ENCODE measurements around the gene FXR2. TPM values are rescaled to one million over a fixed set of nuclear protein-coding genes. Genes with fewer than 3 reads are reported as not detected.

FXR2 gene
- total and polyA plus RNA-seq, 9 of the 15 experiments (the other 6 are each of a cell fraction or from before 2014, with no cell fraction given) = 2.0 to 49.3 (median 24.5) TPM

DNA sequence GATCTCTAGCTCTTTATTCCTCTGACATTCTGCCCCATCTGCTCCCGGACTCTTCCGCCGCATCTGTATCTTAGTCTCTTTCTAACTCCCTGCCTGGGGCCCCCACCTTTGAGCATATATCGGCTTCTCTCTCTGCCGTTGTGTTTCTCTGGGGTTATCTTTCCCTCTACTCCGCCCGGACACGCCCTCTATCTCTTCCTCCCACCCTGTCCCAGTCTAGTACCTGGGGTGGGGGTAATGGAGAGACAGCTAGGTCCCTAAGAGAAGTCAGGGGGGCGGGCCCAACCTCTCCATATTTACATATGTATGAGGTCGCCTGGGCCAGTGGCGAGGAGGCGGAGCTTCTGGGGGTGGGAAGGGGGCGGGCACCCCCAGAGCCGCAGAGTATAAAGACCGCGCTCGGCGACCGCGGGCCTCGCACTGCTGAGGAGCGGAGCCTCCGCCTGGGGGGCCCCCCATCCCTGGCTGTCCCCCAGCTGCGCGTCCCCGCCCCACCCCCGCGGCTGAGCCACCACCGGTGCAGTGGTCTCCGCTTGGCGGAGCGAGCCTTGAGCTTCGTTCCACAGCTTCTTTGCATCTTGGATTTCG lies 35.9 kb upstream of the FXR2 start, which contains the start of gene ATP1B2 (continued):
- no peak for TF ChIP-seq ELF2 (CRISPR knock-in tag; IDR thresholded peaks at IDR 0.05)
- peak; percentile 71 for TF ChIP-seq ARID1B (IDR thresholded peaks at IDR 0.05)
- TF ChIP-seq SP1 (CRISPR knock-in tag; IDR thresholded peaks at IDR 0.05) = peak; percentile 44; the same call in 1 of the 2 replicates
- no peak for TF ChIP-seq NFE2L1 (tag; IDR thresholded peaks at IDR 0.05; ENCODE audit: borderline replicate concordance, low read depth)
- TF ChIP-seq IRF2 (CRISPR knock-in tag; IDR thresholded peaks at IDR 0.05) = no peak
- no peak for TF ChIP-seq BACH1 (tag; IDR thresholded peaks at IDR 0.05)
- peak; percentile 8; the same call in 1 of the 2 replicates for TF ChIP-seq CTBP1 (IDR thresholded peaks at IDR 0.05; ENCODE audit: borderline replicate concordance)
- TF ChIP-seq POLR2G (IDR thresholded peaks at IDR 0.05; ENCODE audit: low read depth, low read length) = peak; percentile 88
- TF ChIP-seq EP400 (IDR thresholded peaks at IDR 0.05) = 0 out of 2 replicates have a peak, but pooled peaks have one; percentile 11
- peak in 1 of 2 experiments; percentile 21; a peak in 1 of 4 replicates for TF ChIP-seq KDM1A (IDR thresholded peaks at IDR 0.05)
- 0 out of 2 replicates have a peak, but pooled peaks have one; percentile 13 for TF ChIP-seq SMARCA4 (IDR thresholded peaks at IDR 0.05)
- TF ChIP-seq FOXK2 (conservative IDR thresholded peaks at IDR 0.05 in 1 of 2, IDR thresholded peaks at IDR 0.05 in 1 of 2; ENCODE audit: low read depth in 2 of 2) = peak; percentile 87 to 91
- no peak for TF ChIP-seq ZNF785 (CRISPR knock-in tag; IDR thresholded peaks at IDR 0.05)
- peak; percentile 82 for TF ChIP-seq CBFA2T3 (IDR thresholded peaks at IDR 0.05)
- TF ChIP-seq GTF2A2 (tag; IDR thresholded peaks at IDR 0.05) = peak; percentile 82
- TF ChIP-seq ZNF668 (CRISPR knock-in tag; IDR thresholded peaks at IDR 0.05) = no peak
- TF ChIP-seq, protein P1, sequence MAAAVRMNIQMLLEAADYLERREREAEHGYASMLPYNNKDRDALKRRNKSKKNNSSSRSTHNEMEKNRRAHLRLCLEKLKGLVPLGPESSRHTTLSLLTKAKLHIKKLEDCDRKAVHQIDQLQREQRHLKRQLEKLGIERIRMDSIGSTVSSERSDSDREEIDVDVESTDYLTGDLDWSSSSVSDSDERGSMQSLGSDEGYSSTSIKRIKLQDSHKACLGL (CRISPR knock-in tag; IDR thresholded peaks at IDR 0.05; ENCODE audit: borderline replicate concordance, poor library complexity, severe bottlenecking) = no peak
- no peak for TF ChIP-seq RUNX1 (IDR thresholded peaks at IDR 0.05; ENCODE audit: low read depth)
- TF ChIP-seq TAF1 (IDR thresholded peaks at IDR 0.05; ENCODE audit: control insufficient read depth, extremely low read depth, insufficient read depth, low read length, severe bottlenecking) = peak; percentile 38
- peak in 1 of 2 experiments; percentile 89; a peak in 3 of 4 replicates for TF ChIP-seq MAZ (CRISPR knock-in tag; conservative IDR thresholded peaks at IDR 0.05 in 1 of 2, IDR thresholded peaks at IDR 0.05 in 1 of 2)
- 0 out of 4 replicates have a peak, but pooled peaks of 1 of the 2 experiments have one; percentile 12 for TF ChIP-seq TBL1XR1 (IDR thresholded peaks at IDR 0.05; ENCODE audit: low read length in 2 of 2)
- peak; percentile 11; the same call in 1 of the 2 replicates for TF ChIP-seq MECOM (CRISPR knock-in tag; IDR thresholded peaks at IDR 0.05)
- TF ChIP-seq RCOR1 (IDR thresholded peaks at IDR 0.05; ENCODE audit: borderline replicate concordance in 1 of 2, low read depth in 2 of 2, low read length in 2 of 2) = peak in 1 of 2 experiments; percentile 77; a peak in 2 of 4 replicates
- TF ChIP-seq SUPT5H (IDR thresholded peaks at IDR 0.05) = peak; percentile 49
- peak; percentile 63; the same call in 1 of the 2 replicates for TF ChIP-seq TAL1 (IDR thresholded peaks at IDR 0.05)
- TF ChIP-seq PHTF2 (CRISPR knock-in tag; IDR thresholded peaks at IDR 0.05) = no peak
- peak; percentile 48 for TF ChIP-seq ZFX (CRISPR knock-in tag; IDR thresholded peaks at IDR 0.05)
- TF ChIP-seq POLR2A (conservative IDR thresholded peaks at IDR 0.05) = peak; percentile 68
- peak; percentile 33; the same call in 1 of the 2 replicates for TF ChIP-seq EGR1 (conservative IDR thresholded peaks at IDR 0.05)
- TF ChIP-seq, protein P2, sequence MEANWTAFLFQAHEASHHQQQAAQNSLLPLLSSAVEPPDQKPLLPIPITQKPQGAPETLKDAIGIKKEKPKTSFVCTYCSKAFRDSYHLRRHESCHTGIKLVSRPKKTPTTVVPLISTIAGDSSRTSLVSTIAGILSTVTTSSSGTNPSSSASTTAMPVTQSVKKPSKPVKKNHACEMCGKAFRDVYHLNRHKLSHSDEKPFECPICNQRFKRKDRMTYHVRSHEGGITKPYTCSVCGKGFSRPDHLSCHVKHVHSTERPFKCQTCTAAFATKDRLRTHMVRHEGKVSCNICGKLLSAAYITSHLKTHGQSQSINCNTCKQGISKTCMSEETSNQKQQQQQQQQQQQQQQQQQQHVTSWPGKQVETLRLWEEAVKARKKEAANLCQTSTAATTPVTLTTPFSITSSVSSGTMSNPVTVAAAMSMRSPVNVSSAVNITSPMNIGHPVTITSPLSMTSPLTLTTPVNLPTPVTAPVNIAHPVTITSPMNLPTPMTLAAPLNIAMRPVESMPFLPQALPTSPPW (CRISPR knock-in tag; IDR thresholded peaks at IDR 0.05) = peak; percentile 60
- TF ChIP-seq KDM5B (IDR thresholded peaks at IDR 0.05; ENCODE audit: insufficient replicate concordance, low read depth, low read length) = peak; percentile 82

Measured in K562 (cell line).